DMS153 treated with DMSO at 0.1 percent for 48 hours (cell line): Measurements from ENCODE around the gene SUV39H2.
"Not testable (repeated sequence)": the region's sequence is repeated elsewhere in the genome, so short reads cannot be mapped to it uniquely, and the experiment has no call there.

Experiments used
- DNase-seq: peaks from one replicate; lab custom pipeline; 2025; ENCODE audit not compliant: unreplicated experiment; lab: John Stamatoyannopoulos, UW

Gene SUV39H2, protein sequence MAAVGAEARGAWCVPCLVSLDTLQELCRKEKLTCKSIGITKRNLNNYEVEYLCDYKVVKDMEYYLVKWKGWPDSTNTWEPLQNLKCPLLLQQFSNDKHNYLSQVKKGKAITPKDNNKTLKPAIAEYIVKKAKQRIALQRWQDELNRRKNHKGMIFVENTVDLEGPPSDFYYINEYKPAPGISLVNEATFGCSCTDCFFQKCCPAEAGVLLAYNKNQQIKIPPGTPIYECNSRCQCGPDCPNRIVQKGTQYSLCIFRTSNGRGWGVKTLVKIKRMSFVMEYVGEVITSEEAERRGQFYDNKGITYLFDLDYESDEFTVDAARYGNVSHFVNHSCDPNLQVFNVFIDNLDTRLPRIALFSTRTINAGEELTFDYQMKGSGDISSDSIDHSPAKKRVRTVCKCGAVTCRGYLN

DNA sequence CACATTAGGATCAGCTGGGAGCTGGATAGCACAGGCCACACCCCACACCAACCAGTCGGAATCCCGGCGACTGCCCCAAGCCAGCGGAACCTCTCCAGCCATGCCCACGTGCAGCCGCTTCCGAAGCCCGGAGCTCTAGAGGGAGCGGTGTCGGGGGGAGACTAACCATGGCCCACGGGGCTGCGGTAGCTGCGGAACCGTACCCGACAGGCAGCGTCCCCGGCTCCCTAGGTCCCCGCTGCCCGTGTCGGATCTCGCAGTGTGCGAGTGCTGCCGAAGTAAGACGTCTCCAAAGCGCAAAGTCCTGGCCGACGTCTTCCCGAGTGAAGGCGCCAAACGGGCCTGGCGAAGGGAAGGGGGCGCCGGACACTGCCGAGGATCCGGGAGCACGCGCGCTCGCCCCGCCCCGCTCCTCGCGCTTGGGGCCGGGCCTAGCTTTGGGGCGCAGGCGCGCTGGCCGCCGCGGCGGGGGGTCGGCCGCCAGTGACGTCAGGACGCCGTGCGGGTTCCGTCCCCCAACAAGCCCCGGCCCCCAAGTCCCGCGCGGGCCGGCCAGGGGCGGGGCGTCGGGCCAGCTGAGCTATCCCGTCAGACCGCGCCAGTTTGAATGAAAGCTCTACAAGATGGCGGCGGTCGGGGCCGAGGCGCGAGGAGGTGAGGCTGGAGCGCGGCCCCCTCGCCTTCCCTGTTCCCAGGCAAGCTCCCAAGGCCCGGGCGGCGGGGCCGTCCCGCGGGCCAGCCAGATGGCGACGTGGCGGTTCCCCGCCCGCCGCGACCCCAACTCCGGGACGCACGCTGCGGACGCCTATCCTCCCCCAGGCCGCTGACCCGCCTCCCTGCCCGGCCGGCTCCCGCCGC lies at the start of gene SUV39H2:
TSS of gene SUV39H2 (plus strand) at position 601 of the 858 bp plus-strand sequence. CDS start at position 624, 23 bp downstream.
- peak; percentile 32 for DNase-seq

DNA sequence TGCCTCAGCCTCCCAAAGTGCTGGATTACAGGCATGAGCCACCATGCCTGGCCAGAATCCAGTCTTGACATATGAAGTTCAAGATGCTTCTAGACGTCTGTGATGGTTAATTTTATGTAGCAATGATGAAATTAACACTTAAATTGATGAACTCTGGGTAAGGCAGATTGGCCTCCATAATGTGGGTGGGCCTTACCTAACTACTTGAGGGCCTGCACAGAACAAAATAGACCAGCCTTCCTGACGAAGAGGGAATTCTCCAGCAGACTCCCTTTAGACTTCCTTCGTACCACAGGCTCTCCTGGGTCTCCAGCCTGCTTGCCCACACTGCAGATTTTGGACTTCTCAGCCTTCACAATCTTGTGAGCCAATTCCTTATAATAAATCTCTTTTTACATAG lies 45.6 kb upstream of the SUV39H2 start:
- no peak for DNase-seq

DNA sequence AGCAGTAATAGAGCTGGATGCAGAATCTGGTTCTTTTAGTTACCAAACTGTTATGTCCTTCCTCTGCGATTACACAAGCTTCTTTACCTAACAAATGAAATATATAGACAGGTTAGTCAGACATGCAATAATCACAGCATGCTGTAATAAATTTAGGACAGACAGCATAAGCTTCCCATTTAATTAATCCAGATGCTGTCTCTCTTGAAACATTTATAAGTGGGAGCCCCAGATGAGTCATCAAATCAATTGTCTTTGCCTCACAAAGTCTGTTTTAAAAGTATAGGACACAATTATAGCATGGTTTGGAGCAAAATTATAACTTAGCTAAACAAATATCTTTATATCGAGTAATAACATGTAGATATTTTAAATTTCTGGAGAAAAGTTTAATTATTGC lies 42.5 kb upstream of the SUV39H2 start:
- no peak for DNase-seq

DNA sequence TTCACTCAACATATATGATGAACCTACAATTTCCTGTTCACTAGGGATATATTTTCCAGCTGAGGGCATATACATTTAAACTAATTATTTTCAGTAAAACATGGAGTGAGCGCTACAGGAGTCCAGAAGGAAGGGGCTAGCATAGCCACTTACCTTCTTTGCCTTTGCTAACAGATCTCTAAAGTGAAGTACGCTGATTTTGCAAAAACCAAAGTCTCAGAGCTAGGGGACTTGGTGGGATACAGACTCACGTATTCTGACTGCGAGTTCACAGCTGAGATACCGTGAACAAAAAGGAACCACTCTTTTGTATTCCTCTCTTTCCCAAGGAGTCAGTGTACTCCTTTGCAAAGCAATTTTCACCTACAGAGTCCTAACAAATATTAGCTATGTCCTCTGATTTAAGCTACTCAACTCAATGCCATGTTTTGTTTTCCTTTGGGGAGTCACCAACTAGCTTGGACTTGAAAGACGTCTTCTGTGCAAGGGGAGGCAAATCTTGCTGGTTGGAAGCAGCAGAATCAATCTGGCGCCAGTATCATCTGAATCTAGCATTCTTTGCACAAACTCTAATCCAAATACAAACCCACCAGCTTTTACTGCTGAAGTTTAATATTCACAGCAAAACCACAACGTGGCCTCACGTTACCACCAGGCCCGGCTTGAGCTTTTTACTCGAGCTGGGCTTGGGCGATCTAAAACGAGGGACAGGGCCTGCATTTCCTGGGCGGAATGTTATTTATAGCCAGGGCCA lies 41.5 kb upstream of the SUV39H2 start:
- no peak for DNase-seq

DNA sequence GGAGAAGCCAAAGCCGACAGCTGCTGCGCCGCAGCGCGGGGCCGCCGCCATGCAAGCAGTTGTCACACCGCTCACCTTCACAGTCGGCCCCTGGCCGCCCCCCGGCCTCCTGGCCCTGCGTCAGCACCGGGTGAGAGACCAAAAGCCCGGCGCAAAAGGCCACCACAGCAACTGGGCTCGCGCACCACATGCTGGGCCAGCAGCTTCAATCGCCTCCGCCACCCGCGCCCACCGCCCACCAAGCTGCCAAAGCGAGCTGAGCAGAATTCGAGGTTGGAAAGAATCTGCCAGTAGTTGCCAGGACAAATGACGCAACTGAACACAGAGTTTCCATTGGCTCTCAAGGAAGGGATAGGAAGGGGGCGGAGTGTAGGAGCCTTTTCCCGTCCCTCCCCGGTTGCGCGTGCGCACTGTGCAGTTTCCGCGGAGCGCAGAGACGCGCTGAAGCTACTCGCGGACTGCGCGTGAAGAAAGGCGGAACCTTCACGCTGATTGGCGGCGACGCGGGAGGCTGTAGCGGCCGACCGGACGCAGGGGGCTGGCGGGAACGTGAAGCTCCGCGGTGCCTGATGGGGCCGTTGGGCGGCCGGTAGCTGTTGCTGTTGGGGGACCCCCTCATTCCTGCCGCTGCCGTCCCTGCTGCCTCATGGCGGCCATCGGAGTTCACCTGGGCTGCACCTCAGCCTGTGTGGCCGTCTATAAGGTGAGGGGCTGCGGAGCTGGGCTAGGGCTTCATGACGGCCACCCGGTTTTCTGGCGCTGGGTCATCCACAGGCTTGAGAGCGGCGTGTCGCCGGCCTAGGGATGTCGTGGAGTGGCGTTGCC lies 40.7 kb upstream of the SUV39H2 start, which contains the start of the genes CDNF, HSPA14 and MSANTD7:
TSS of gene CDNF (minus strand) at position 281 of the 825 bp plus-strand sequence. CDS start at position 190, 91 bp downstream.
TSS of gene HSPA14 (plus strand) at position 550 of the 825 bp plus-strand sequence. CDS start at position 647, 97 bp downstream.
TSS of gene MSANTD7 (plus strand) at position 550 of the 825 bp plus-strand sequence. CDS start 3,979 bp downstream, outside the sequence.
- DNase-seq: peak; percentile 84

DNA sequence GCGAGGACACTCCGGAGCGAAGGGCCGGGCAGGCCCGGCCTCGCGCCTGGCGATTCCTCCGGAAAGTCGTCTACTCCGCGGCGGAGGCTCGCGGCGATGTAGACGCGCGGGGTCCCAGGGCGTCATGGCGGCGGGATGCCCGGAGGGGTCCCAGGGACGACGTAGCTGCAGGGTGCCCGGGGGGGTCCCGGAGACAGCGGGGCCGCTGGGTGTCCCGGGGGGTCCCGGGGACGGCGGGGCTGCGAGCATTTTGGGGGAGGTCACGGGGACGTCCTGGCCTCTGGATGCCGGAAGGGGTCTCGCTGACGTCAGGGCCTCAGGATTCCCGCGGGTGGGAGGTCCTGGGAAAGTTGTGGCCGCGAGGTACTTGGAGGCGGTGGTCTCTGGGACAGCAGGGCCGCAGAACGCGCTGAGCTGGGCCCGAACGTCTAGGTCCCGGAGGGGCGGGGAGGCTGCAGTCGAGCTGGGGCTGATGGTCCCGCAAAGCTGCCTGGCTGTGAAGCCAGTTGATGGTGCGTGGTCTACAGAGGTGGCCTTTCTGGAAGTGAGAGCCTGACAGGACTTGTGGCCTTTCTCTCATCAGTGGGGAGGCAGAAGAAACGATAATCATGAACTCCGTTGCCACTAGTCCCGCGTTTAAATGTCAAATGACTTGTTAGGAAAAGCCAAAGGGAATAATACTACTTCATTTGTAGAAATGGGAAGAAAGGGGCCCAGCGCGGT lies 39.9 kb upstream of the SUV39H2 start:
- no peak for DNase-seq

DNA sequence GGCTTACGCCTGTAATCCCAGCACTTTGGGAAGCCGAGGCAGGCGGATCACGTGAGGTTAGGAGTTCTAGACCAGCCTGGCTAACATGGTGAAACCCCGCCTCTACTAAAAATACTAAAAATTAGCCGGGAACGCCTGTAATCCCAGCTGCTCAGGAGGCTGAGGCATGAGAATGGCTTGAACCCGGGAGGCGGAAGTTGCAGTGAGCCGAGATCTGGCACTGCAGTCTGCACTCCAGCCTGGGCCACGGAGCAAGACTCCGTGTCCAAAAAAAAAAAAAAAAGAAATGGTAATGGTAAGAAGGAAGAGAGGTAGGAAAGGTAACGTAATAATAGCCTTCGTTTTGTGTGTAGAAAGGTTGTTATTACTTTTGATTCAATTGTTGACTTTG lies 39.4 kb upstream of the SUV39H2 start:
- DNase-seq: no peak

DNA sequence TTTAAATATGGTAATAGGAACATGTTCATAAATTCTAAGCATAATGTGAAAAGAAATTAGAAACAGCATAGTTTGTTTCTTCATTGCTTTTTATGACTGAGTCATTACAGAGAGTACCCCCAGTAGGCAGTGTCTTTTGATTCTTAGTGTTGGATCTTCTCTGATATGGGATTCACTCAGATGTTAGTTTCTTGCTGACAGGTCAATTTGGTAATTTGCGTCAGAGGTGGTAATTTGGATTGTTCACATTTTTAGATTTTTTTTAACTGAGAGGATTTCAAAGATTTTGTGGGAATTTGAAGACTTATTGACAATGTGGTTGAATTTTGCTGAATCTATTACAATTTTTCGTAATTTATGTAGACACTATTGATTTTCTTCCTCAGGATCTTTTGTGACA lies 38.5 kb upstream of the SUV39H2 start:
- DNase-seq: no peak

DNA sequence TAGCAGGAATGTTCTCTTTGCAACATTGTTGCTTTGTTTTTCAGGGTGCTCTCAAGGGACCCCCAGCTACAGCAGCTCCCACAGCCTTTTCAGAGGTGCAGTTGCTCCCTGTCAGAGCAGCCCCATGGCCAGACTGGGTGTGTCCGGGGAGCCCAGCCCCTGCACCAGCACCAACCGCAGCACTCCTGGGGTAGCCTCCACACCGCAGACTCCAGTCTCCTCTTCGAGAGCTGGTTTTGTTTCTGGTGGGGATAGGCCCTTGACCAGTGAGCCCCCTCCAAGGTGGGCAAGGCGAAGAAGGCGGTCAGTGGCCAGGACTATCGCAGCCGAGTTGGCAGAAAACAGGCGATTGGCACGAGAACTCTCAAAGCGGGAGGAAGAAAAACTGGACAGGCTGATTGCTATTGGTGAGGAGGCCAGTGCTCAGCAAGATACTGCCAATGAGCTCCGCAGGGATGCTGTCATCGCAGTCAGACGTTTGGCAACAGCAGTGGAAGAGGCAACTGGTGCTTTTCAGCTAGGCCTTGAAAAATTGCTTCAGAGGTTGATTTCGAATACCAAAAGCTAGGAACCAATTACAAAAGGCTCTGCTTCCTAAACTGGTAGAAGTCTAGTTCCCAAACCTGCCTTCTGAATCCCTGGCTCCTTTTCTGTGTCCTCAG lies 35.2 kb upstream of the SUV39H2 start:
- DNase-seq: no peak

DNA sequence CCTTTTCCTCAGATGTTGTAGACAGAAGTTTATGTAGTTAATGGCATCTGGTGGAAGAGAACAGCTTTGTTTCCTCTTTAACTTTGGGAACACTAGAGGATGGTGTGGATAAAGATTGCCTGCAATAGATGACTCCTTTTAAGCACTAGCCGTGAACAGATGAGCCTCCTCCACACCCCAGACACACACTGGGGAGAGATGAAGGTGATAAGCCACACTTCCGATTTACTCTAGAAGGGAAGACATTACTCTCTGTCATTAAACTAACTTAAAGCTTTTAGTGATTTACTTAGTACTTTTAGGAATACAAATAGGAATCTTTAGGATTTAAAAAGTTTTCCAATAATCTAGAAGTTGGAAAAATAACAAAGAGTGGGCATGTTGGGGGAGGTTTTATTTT lies 33.7 kb upstream of the SUV39H2 start:
- DNase-seq: no peak

DNA sequence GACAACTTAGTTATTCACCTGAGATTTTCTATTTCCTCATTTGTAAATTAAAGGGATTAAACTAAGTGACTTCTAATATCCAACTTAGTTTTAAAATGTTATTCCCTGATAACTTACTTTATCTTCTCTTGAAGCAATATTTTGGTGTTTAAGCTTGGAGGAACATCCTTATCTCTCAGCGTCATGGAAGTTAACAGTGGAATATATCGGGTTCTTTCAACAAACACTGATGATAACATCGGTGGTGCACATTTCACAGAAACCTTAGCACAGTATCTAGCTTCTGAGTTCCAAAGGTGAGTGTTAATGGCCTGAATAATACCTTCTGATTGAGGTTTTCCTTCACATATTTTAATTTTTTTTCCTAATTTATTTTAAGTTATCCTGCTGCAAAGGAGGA lies 26.4 kb upstream of the SUV39H2 start:
- no peak for DNase-seq

DNA sequence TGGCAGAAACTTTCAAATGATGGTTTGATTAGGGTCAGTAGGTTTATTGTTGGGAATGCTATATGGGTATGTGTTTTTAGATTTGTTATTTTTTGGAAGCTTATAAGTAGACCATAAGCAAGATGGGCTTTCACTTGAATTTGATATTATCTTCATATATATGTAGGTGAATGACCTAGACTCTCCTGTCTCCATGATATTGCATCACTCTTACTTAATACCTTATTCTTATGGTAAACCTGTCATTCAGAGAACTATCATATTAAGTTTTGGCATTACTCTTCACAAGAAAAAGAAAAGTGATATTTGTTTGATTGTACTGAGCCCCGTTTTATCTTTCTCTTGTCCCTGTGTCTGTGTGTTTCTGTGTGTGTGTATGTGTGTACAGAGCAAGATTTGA lies 23.2 kb upstream of the SUV39H2 start:
- DNase-seq: no peak

DNA sequence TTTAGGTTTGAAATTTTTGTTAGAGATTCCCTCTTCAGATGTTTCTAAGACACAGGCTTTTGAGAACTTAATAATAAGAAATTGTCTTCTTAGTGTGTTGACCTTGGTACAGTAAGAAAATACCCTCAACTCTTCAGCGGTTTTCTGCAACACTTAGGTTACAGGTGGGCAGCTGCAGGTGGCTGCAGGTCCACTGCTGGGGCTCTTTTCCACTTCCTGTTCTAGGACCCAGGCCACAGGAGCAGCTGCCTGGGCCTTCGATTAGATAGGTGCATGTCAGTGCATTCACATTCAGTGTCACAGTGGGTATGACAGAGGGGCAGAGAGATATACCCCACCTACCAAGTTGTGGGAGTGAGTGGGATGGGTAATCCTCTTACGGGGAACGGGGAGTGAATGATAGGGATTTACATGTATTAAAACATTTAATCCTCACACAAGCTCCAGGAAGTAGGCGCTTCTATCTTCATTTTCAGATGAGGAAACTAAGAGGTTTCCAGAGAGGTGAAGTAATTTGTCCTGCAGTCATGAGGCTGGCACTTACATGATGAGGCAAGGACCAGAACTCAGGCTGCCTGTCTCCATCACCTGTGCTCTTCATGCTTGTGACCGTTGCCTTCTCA lies 20.2 kb upstream of the SUV39H2 start:
- no peak for DNase-seq

DNA sequence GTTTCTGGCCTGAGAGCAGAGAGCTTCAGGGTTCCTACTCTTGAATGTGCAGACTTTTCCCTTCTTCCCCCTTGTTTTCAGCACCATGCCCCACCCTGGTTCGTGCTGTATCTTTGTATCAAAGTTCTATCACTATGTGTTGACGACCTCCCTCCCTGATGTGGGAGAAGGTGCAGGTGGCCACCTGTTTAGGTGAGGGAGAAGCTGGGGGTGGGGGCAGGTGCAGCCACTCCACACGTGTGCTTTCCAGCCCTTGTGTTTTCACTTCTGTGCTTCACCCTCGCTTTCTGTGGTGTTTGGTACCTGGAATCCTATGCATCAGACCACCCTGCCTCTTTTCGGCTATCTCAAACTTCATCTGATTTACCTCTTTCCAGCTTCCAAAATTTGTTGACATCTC lies 19.6 kb upstream of the SUV39H2 start:
- no peak for DNase-seq

DNA sequence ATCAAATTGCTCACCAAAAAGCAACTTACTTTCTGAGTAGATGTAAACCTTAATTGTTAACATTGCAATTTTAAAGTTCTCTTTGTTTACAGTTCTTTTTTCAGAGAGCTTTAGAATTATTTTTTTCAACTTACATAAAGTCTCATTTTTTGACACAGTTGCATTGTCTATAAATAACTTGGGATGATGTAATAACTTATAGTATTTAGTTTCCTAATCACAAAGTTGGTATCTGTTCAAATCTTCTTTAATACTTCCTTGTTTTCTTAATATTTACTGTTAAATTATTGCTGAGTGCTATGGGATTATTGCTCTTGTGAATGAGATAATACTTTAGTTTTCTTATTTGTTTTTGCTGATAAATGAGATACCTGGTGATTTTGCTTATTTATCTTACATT lies 18.9 kb upstream of the SUV39H2 start:
- DNase-seq: no peak

DNA sequence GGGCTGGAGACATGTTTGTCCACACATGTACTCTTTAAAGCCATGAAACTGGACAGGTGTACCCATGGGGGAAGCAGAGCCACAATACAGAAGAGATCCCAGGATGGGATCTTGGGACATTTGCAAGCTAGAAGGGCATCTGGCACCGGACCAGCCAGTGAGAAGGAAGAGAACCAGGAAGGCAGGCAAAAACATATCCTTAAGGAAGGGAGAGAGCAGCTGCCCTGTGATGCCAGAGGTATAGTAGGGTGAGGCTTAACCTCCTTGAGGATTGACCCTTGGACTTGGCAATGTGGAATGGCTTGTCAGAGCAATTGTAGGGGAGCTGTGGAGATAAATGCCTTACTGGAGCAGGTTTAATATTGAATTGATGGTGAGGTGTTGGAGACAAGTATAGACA lies 17.9 kb upstream of the SUV39H2 start:
- DNase-seq: no peak

DNA sequence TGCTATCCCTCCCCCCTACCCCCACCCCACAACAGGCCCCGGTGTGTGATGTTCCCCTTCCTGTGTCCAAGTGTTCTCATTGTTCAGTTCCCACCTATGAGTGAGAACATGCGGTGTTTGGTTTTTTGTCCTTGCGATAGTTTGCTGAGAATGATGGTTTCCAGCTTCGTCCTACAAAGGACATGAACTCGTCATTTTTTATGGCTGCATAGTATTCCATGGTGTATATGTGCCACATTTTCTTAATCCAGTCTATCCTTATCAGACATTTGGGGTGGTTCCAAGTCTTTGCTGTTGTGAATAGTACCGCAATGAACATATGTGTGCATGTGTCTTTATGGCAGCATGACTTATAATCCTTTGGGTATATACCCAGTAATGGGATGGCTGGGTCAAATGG lies 14.2 kb upstream of the SUV39H2 start:
- DNase-seq: not testable (repeated sequence)

DNA sequence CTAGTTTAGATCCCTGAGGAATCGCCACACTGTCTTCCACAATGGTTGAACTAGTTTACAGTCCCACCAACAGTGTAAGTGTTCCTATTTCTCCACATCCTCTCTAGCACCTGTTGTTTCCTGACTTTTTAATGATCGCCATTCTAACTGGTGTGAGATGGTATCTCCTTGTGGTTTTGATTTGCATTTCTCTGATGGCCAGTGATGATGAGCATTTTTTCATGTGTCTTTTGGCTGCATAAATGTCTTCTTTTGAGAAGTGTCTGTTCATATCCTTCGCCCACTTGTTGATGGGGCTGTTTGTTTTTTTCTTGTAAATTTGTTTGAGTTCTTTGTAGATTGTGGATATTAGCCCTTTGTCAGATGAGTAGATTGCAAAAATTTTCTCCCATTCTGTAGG lies 13.8 kb upstream of the SUV39H2 start:
- not testable (repeated sequence) for DNase-seq
